ENCODE results near the gene MUC5AC. TPM values are rescaled to one million over a fixed set of nuclear protein-coding genes. Genes with fewer than 3 reads are reported as not detected.

The MUC5AC gene
- total and polyA plus RNA-seq, 2 donors (not counting 1 experiment from before 2014, with no cell fraction given) = not detected

GRCh38 chr11:1176224-1177019 is 18.7 kb downstream of the MUC5AC start:
- H3K79me2 ChIP-seq (ENCODE audit: control insufficient read depth, insufficient read depth, low read length) = no peaks in the 10 kb centered on the region
- no peaks in the 10 kb centered on the region for H3K27me3 ChIP-seq (ENCODE audit: control insufficient read depth, insufficient read depth, low read length)
- no peaks in the 10 kb centered on the region for H3K4me1 ChIP-seq (ENCODE audit: control insufficient read depth, extremely low read depth, insufficient read depth, low read length)
- H2AFZ ChIP-seq (ENCODE audit: low read length) = no peak overlapping the region
- H3K4me2 ChIP-seq (ENCODE audit: extremely low read depth, insufficient read depth, low read length) = no peak overlapping the region
- H3K27ac ChIP-seq (ENCODE audit: insufficient read depth, low read length) = no peak overlapping the region
- no peak for TF ChIP-seq EZH2 (IDR thresholded peaks at IDR 0.05; ENCODE audit: low read length, missing control alignments)
- no peak for TF ChIP-seq CTCF (conservative IDR thresholded peaks at IDR 0.05 in 1 of 2, IDR thresholded peaks at IDR 0.05 in 1 of 2; ENCODE audit: low read depth in 1 of 2, low read length in 2 of 2)
- no peaks in the 10 kb centered on the region for H4K20me1 ChIP-seq (ENCODE audit: control insufficient read depth, extremely low read depth, insufficient read depth, low read length)
- no peaks in the 10 kb centered on the region for H3K36me3 ChIP-seq (ENCODE audit: control insufficient read depth, insufficient read depth, low read length)
- H3K9ac ChIP-seq (ENCODE audit: insufficient read depth, low read length) = no peak overlapping the region
- peaks cover 3% of the 10 kb centered on the region for H3K9me3 ChIP-seq (ENCODE audit: control insufficient read depth, insufficient read depth, low read depth, low read length)
- no peak for DNase-seq (ENCODE audit: low read depth in 2 of 2)
- no peak overlapping the region for H3K4me3 ChIP-seq (replicated peaks in 1 of 4; ENCODE audit: control extremely low read depth in 1 of 4, insufficient read depth in 1 of 4, low read depth in 3 of 4, low read length in 4 of 4)

GRCh38 chr11:1177020-1177770 is 19.4 kb downstream of the MUC5AC start:
- no peaks in the 10 kb centered on the region for H3K4me1 ChIP-seq (ENCODE audit: control insufficient read depth, extremely low read depth, insufficient read depth, low read length)
- no peaks in the 10 kb centered on the region for H3K36me3 ChIP-seq (ENCODE audit: control insufficient read depth, insufficient read depth, low read length)
- DNase-seq (ENCODE audit: low read depth in 2 of 2) = no peak
- H3K4me3 ChIP-seq (replicated peaks in 1 of 4; ENCODE audit: control extremely low read depth in 1 of 4, insufficient read depth in 1 of 4, low read depth in 3 of 4, low read length in 4 of 4) = no peak overlapping the region
- H3K27me3 ChIP-seq (ENCODE audit: control insufficient read depth, insufficient read depth, low read length) = no peaks in the 10 kb centered on the region
- no peak overlapping the region for H3K9ac ChIP-seq (ENCODE audit: insufficient read depth, low read length)
- H3K9me3 ChIP-seq (ENCODE audit: control insufficient read depth, insufficient read depth, low read depth, low read length) = peaks cover 3% of the 10 kb centered on the region
- TF ChIP-seq EZH2 (IDR thresholded peaks at IDR 0.05; ENCODE audit: low read length, missing control alignments) (no peak), CTCF (conservative IDR thresholded peaks at IDR 0.05 in 1 of 2, IDR thresholded peaks at IDR 0.05 in 1 of 2; ENCODE audit: low read depth in 1 of 2, low read length in 2 of 2) (no peak)
- no peaks in the 10 kb centered on the region for H4K20me1 ChIP-seq (ENCODE audit: control insufficient read depth, extremely low read depth, insufficient read depth, low read length)
- H3K79me2 ChIP-seq (ENCODE audit: control insufficient read depth, insufficient read depth, low read length) = no peaks in the 10 kb centered on the region
- H3K4me2 ChIP-seq (ENCODE audit: extremely low read depth, insufficient read depth, low read length) = no peak overlapping the region
- H2AFZ ChIP-seq (ENCODE audit: low read length) = no peak overlapping the region
- H3K27ac ChIP-seq (ENCODE audit: insufficient read depth, low read length) = no peak overlapping the region

- Histone ChIP-seq H3K27me3 (ENCODE audit: control insufficient read depth, insufficient read depth, low read length) (no peaks in the 10 kb centered on the region), H3K27ac (ENCODE audit: insufficient read depth, low read length) (no peak overlapping the region), H3K9me3 (ENCODE audit: control insufficient read depth, insufficient read depth, low read depth, low read length) (peaks cover 3% of the 10 kb centered on the region), H3K79me2 (ENCODE audit: control insufficient read depth, insufficient read depth, low read length) (no peaks in the 10 kb centered on the region), H3K4me2 (ENCODE audit: extremely low read depth, insufficient read depth, low read length) (no peak overlapping the region), H2AFZ (ENCODE audit: low read length) (no peak overlapping the region), H3K4me1 (ENCODE audit: control insufficient read depth, extremely low read depth, insufficient read depth, low read length) (no peaks in the 10 kb centered on the region), H3K36me3 (ENCODE audit: control insufficient read depth, insufficient read depth, low read length) (no peaks in the 10 kb centered on the region), H3K9ac (ENCODE audit: insufficient read depth, low read length) (no peak overlapping the region), H4K20me1 (ENCODE audit: control insufficient read depth, extremely low read depth, insufficient read depth, low read length) (no peaks in the 10 kb centered on the region), H3K4me3 (replicated peaks in 1 of 4; ENCODE audit: control extremely low read depth in 1 of 4, insufficient read depth in 1 of 4, low read depth in 3 of 4, low read length in 4 of 4) (no peak overlapping the region)
- DNase-seq (ENCODE audit: low read depth in 2 of 2) = no peak
- TF ChIP-seq EZH2 (IDR thresholded peaks at IDR 0.05; ENCODE audit: low read length, missing control alignments) (no peak), CTCF (conservative IDR thresholded peaks at IDR 0.05 in 1 of 2, IDR thresholded peaks at IDR 0.05 in 1 of 2; ENCODE audit: low read depth in 1 of 2, low read length in 2 of 2) (no peak)
These were observed 20.0 kb downstream of the MUC5AC start for GRCh38 chr11:1177771-1178090.
